HG03159 (cell line): ENCODE measurements around the gene C6orf62.
"Not testable (repeated sequence)": the region's sequence is repeated elsewhere in the genome, so short reads cannot be mapped to it uniquely, and the experiment has no call there.

Experiments used
- ATAC-seq: cut with Tn5 transposase; IDR thresholded peaks from one replicate; pipeline ENCODE4 v1.9.1; 2021; ENCODE audit warnings: mild to moderate bottlenecking, moderate library complexity; ENCODE audit not compliant: unreplicated experiment

C6orf62 gene

DNA sequence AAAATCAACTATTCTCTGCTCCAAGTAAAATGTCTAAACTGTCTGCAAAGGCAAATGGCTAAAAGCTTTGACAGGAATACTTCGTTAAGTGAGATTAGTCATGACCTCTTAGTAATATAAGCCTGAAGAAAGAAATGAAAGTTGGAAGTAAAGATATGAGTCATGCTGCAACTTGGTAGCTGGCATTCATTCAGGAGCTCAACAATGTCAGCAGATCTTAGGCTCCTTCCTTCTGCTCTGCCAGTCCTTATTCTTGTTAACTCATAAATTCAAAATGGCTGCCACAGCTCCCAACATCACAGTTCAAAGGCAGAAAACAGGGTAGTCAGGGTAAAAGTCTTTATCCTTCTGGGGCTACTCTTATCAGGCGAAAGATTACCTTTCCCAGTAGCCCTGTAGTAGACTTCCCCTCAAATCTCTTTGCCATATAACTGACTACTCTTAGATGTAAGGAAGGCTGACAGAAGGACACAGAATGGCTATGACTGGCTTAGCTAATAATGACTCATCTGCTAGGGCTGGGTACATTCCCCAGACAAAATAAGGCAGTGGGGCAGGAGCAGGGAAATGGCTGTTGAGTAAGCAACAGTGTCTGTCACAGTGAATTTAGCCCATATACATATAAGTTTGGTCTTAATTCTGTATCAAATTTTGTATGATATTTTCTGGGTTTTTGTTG lies 24.4 kb upstream of the C6orf62 start:
- peak; percentile 87 for ATAC-seq

DNA sequence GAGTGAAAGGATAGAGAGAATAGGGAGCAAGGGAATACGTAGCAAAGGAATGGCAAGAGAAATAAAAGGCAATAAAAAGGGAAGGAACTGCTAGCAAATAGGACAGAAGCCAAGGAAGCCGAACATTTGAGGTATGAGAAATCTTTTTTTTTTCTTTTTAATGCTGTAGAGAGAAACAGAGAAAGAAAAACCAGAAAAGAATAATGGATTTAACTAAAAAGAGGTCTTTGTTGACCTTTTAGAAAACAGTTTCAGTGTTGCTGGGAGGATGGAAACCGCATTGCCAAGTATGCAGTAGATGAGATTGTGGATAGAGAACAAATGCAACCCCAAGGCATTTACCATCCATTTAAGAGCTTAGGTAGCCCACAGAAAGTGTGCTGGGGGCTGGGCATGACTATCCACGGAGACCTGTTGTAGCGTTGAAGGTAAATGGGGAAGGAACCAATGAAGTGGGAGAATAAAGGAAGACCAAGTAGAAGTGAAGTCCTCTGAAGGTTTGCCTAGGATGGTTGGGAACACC lies 23.3 kb upstream of the C6orf62 start:
- no peak for ATAC-seq

DNA sequence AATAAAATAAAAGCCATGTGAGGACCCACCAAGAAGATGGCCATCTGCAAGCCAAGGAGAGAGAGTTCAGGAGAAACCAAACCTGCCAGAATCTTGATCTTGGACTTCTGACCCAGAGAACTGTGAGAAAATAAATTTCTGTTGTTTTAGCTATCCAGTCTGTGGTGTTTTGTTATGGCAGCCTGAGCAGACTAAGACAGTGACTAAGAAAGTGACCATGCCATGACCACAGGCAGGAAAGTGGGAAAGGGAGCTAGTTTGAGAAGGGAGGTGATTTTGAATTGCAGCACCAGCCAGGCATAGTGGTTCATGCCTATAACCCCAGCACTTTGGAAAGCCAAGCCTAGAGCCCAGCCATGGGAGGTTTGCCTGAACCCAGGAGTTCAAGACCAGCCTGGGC lies 21.9 kb upstream of the C6orf62 start:
- ATAC-seq, result no peak

DNA sequence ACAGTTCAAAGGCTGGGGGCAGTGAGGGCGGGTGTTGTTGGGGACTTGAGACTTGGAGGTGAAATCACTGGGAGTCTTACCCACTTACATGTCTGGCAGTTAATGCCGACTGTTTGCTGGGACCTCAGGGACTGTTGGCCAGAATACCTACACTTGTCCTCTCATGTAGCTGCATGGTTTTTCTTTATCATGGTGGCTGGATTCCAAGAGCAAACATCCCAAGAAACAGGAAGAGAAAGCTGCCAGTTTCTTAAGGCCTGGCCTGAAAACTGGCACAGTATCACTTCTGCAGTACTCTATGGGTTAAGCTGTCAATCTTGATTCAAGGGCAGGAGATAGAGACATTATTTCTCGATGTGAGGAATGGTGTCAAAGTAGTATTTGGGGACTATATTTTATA lies 19.8 kb upstream of the C6orf62 start:
- ATAC-seq, result no peak

DNA sequence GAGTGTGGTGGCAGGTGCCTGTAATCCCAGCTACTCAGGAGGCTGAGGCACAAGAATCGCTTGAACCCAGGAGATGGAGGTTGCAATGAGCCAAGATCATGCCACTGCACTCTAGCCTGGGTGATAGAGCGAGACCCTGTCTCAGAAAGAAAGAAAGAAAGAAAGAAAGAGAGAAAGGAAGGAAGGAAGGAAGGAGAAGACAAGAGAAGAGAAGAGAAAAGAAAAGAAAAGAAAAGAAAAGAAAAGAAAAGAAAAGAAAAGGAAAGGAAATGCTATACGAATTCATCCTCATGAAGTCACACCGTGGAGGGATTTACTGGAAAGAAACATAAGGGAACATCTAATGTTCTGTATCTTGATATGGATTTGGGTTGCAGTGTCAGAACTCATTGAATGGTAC lies 15.8 kb upstream of the C6orf62 start:
- ATAC-seq, result not testable (repeated sequence)

DNA sequence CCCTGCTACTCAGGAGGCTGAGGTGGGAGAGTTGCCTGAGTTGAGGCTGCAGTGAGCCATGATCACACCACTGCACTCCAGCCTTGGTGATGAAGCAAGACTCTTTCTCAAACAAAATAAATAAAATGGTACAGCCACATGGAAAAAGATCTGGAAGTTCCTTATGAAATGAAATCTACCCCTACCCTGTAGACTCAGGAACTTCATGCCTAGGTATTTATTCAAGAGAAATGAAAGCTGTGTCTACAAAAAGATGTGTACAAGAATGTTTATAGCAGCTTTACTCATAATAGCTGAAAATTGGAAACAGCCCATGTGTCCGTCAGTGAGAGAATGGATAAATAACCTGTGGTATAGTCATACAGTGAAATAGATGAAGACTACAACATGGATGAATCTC lies 15.2 kb upstream of the C6orf62 start:
- ATAC-seq, result no peak

DNA sequence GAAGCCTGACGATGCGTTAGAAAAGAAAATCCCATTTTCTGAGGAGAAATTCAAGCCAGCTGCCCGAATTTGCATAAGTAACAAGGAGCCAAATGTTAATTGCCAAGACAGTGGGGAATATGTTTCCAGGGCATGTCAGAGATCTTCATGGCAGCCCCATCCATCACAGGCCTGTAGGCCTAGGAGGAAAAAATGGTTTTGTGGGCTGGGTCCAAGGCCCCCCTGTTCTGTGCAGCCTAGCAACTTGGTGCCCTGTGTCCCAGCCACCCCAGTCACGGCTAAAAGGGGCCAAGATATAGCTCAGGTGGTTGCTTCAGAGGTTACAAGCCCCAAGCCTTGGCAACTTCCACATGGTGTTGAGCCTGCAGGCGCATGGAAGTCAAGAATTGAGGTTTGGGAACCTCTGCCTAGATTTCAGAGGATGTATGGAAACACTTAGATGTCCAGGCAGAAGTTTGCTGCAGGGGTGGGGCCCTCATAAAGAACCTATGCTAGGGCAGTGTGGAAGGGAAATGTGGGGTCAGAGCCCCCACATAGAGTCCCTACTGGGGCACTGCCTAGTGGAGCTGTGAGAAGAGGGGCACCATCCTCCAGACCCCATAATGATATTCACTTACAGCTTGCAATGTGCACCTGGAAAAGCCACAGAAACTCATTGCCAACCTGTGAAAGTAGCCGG lies 12.6 kb upstream of the C6orf62 start:
- not testable (repeated sequence) for ATAC-seq

DNA sequence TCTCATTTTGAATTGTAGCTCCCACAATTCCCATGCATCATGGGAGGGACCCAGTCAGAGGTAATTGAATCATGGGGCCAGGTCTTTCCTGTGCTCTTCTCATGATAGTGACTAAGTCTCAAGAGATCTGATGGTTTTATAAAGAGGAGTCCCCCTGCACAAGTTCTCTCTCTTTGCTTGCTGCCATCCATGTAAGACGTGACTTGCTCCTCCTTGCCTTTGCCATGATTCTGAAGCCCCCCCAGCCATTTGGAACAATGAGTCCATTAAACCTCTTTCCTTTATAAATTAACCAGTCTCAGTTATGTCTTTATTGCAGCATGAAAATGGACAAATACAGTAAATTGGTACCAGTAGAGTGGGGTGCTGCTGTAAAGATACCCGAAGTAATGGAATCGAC lies 11.7 kb upstream of the C6orf62 start:
- ATAC-seq, result not testable (repeated sequence)

DNA sequence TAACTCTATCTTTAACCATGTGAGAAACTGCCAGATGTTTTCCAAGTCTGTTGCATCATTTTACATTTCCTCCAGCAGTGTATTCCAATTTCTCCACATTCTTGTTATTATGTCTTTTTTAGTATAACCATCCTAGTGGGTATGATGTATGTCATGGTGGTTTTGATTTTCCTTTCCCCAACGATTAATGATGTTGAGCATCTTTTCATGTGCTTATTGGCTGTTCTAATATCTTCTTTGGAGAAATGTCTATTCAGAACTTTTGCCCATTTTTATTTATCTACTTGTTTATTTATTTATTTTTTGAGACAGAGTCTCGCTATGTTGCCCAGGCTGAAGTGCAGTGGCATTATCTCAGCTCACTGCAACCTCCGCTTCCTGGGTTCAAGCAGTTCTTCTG lies 4.3 kb upstream of the C6orf62 start:
- ATAC-seq, result no peak

DNA sequence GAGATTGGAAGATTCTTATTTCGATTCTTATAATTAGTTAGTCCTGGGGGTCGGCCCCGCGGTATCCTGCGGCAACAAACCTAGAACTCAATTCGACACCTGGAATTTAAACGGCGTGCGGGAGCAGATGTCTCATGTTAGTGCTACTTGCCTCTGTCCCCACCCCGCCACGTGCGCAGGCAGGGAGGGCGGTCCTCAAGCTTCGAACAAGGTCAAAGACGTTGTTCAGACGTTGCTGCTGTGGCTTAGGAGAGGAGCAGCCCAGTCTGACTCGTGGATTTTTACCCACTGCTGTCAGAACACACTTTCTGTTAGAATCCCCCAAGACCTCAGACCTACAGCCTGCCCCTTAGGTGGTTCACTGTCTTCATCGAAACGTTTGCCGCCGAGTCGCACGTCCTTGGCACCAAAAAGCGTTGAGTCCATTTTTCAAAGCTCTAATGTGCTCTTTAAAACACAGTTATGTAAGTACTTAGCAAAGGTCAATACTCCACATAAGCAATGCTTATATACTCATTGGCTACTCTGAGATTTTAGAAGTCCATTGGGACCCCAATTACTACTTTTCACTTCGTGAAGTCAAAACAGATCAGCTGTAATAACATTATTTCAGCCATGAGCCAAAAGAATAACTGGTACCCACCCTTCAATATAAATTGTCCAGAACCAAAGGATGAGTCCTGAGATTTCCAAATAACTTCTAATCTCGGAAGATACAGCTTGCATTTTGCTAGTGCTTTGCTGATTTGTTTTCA lies 2.7 kb upstream of the C6orf62 start:
- ATAC-seq, result peak; percentile 50

DNA sequence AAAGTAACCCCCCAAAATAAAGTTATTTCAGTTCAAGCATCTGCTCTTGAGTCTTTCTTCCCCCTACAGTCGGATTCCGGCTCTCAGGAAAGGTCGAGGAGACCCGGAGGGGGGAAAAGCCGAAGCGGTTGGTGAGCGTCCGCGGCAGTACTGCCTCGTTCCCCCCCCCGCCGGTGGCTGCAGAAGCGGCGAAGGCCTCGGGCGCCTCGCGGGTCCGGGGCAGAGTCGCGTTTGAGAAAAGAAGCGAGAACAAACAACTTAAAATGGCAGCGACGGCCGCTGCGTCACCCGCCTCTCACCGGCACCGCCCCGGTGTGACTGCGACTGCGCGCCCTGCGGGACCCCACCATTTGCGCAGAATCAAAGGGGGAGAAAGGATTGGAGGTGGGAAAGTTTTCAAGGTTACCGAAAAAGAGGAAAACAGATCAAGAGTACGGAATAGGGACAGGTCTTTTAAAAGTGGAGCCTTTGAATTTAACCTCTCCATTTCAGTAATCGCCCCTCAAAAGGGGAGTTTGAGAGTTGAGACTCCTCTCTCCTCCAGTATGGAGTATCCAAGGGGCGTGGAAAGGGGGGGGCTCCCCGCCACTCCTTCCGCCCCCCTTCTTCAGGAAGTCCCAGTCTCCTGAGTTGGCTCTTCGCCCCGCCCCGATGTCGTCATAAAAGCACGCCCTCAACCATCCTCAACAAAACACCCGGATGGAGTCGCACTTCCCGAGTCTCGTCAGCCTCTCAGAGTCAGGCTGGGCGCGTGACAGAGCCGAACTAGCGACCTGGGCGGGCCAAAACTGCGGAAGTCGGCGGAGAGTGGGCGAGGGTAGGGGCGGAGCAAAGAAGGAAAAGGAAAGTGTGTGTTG lies 1.9 kb upstream of the C6orf62 start:
- ATAC-seq, result peak; percentile 89

DNA sequence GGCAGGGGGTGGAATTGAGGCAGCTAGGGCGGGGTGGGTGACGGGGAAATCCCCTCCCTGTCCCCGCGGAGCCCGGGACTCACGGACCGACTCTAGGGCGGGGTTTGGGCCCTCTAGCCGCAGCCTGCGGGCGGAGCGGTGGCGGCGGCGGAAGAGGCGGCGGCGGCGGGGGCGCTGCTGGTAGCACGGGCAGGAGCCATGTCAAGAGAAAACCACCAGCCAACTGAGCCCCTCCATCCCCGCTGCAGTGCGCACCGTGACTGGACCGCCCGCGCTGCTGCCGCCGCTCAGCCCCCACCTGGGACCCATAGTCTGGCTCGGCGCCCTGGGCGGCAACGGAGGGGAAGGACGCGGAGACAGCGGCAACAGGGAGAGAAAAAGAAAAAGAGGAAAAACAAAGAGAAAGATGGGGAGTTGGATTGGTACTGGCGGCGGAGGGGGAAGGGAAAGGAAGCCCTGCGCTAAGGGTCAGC lies 1.2 kb upstream of the C6orf62 start:
- ATAC-seq, result no peak

DNA sequence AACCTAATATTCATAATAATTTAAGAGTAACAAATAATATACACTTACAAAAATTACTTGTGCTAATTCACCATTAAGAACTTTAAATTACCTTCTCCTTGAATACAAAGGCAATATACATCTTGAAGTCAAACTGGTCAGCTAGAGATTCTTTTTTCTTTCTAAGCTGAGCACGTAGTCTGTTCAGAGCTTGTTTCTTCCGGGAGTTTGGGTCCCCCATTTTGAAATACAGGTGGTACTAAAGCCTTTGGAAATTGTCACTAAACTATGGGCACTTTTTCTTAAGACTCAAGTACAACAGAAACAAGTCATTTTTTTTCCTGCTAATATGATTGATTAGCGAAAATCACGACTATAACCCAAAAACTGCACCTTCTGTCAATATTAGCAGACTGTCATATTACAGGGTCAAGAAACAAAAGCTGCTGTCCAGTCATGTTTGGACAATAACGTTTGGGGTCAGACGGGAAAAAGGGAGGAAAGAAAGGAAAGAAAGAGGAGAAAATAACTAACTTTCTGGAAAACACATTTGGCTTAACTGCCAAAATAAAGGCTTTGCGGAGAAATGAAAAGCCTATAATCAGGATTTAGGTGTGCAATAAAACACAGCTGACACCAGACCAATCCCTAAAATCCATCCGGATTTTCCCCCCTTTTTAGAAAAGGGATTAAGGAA lies 367 bp downstream of the C6orf62 start:
- ATAC-seq, result no peak

DNA sequence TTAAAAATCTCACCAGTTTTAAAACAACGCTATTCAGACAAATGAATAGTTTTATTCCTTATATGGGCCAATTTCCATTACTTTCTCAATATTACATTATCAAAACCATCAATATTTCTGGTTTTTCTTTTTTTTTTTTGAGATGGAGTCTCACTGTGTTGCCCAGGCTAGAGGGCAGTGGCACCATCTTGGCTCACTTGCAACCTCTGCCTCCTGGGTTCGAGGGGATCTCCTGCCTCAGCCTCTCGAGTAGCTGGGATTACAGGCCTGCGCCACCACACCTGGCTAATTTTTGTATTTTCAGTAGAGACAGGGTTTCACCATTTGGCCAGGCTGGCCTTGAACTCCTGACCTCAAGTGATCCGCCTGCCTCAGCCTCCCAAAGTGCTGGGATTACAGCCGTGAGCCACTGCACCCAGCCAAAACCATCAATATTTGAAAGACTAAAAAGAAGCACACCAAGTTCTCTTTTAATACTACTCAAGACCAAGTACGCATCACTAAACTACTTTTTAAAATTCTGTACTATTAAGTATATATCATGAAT lies 2.3 kb downstream of the C6orf62 start:
- ATAC-seq, result not testable (repeated sequence)

DNA sequence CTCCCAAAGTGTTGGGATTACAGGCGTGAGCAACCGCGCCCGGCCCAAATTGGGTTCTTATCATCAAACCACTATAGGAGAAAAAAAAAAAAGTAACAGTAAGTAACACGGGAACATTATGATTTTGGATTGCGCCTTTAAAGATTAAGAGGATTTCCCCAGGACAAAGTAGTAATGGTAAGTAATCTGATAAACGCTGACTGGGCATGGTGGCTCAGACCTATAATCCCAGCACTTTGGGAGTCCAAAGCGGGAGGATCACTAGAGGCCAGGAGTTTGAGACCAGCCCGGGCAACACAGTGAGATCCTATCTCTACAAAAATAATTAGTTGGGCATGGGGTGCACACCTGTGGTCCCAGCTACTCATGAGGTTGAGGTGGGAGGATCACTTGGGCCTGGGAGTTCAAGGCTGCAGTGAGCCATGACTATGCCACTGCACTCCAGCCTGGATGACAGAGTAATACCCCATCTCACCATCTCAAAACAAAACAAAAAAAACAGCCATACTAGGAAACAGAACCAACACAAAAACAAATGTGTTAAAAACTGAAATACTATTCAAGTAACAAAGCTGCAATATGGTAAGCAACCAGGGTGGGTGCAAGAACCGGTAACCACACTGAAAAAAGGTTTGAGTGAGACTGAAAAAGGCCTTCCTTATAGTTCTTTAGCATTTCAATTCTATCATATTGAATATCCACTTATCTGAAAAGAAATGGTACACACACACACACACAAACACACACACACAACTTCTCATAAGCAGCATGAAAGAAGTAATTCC lies 8.2 kb downstream of the C6orf62 start:
- ATAC-seq, result no peak

DNA sequence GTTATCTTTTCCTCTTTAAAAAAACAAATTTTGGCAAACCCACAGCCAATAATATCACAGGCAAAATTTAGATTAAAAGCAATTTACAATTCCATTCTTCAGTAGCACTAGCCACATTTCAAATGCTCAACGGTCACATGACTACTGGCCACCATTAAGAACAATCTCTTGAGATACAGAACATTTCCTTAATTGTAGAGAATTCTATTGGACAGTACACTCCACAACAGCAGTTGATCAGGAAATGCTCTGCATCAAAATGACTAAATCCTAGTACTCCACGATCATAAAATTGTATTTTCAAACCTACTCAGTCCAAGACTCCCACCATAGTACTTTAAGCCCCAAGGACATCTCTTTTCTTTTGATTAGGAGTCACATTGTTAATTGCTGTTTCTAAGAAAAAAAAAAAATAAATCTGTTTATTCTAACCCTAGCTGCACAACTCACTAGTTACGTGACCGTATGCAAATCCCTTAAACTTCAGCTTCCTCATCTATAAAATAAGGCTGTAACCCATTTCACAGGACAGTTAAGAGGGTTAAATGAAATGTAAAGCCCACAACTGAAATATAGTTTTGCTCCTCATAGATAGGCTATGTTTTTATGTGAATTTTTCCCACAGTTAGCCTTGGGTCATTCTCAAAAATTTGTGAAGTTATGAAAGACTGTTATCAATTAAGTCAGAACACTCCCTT lies 9.8 kb downstream of the C6orf62 start:
- ATAC-seq, result no peak

DNA sequence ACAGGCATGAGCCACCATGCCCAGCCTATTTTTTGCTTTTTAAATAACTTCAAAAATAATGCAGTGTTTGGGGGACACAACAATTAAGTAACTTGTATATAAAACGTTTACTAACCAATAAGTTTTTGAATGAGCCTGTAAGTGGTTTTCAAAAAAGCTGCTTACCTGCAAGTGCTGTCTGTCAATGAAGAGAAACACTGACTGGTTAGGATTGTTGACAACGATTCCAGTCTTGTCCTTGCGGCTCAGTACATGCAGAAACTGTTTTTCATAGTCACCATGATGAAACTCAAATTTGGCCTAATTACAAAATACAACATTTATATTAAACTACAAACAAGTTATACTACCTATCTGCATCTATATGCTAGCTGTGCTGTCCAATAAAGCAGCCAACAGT lies 10.3 kb downstream of the C6orf62 start:
- no peak for ATAC-seq

DNA sequence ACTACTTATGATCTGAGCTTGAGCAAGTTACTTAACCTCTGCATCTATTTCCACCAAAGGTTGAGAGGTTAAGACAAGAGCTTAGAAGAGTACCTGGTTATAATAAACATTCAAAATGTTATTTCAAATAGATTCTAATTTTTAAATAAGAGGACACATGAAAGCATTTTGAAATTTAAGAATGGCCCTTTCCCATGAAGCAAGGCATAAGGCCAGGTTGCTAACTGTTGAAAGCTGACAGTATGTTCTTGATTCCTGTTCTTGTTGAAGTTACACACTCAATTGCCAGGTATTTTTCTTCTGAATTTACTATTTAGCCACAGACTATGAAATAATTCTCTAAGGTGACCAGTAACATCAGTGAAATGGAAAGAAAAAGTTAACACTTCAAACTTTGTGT lies 14.5 kb downstream of the C6orf62 start:
- ATAC-seq, result no peak
